HG03097 (cell line): ENCODE data around the gene MLEC.
"Not testable (repeated sequence)": the region's sequence is repeated elsewhere in the genome, so short reads cannot be mapped to it uniquely, and the experiment has no call there.

ENCODE experiments used
- ATAC-seq: cut with Tn5 transposase; IDR thresholded peaks from one replicate; pipeline ENCODE4 v1.9.1; 2021; ENCODE audit not compliant: unreplicated experiment, low FRiP score

Gene MLEC

GRCh38 chr12:120661432-120661831, 25.5 kb upstream of the MLEC start:
- no peak for ATAC-seq

- ATAC-seq = peak; percentile 52
These were observed 24.1 kb upstream of the MLEC start for GRCh38 chr12:120662879-120663278.

- no peak for ATAC-seq
These were observed 23.2 kb upstream of the MLEC start for GRCh38 chr12:120663741-120664140.

GRCh38 chr12:120666571-120667390, 20.2 kb upstream of the MLEC start:
- ATAC-seq = no peak

GRCh38 chr12:120668091-120668867, 18.7 kb upstream of the MLEC start:
- ATAC-seq = no peak

- ATAC-seq = peak; percentile 58
These were observed 17.8 kb upstream of the MLEC start for GRCh38 chr12:120668868-120669840.

- ATAC-seq = not testable (repeated sequence)
These were observed 16.7 kb upstream of the MLEC start for GRCh38 chr12:120670237-120670636.

GRCh38 chr12:120670667-120671066, 16.3 kb upstream of the MLEC start:
- no peak for ATAC-seq

GRCh38 chr12:120674097-120674636, 12.8 kb upstream of the MLEC start:
- no peak for ATAC-seq

- peak; percentile 64 for ATAC-seq
These were observed 9.0 kb upstream of the MLEC start for GRCh38 chr12:120677765-120678473.

GRCh38 chr12:120678572-120678971, 8.4 kb upstream of the MLEC start:
- peak; percentile 8 for ATAC-seq

- ATAC-seq = no peak
These were observed 6.7 kb upstream of the MLEC start for GRCh38 chr12:120680165-120680738.

- ATAC-seq = no peak
These were observed 2.4 kb upstream of the MLEC start for GRCh38 chr12:120684523-120684932.

GRCh38 chr12:120685522-120685921, 1.4 kb upstream of the MLEC start:
- no peak for ATAC-seq

- ATAC-seq = peak; percentile 69
These were observed 729 bp upstream of the MLEC start for GRCh38 chr12:120686151-120686689.

GRCh38 chr12:120687578-120688289, 785 bp downstream of the MLEC start:
- ATAC-seq = no peak

GRCh38 chr12:120688527-120689071, 1.6 kb downstream of the MLEC start:
- no peak for ATAC-seq

- ATAC-seq = no peak
These were observed 2.6 kb downstream of the MLEC start for GRCh38 chr12:120689397-120690082.
